Measurements from ENCODE around the gene CHRM5. TPM values are rescaled to one million over a fixed set of nuclear protein-coding genes. Genes with fewer than 3 reads are reported as not detected.

CHRM5 gene
- total and polyA plus RNA-seq, 2 of the 8 experiments (the other 6 are each of a cell fraction or from before 2014, with no cell fraction given): not detected

DNA sequence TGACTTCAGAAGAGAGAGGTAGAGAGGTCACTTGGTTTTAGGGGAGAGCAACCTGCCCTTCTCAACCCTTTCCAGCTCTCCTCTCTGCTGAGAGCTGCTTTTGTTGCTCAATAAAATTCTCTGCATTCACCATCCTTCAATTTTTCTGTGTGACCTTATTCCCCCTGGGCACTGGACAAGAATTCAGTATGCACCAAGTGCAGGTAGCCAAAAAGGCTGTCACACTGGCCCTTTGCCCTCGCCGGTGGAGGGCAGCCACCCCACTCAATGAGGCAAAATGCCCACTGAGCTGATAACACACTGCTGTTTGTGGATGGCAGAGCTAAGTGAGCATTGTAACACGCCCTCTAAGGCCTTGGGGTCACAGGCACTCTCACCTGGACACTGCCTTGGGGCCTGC lies 146.4 kb downstream of the CHRM5 start:
- ChIA-PET POLR2A (ENCODE audit: partially characterized antibody) (no interaction called here), CTCF (ENCODE audit: partially characterized antibody) (interaction anchor here (0.6 to 1.7 kb wide), 3 partner anchors 19 to 285 kb away, joined by 3 to 5 read pairs (median 4); no protein-coding TSS in a partner anchor)
- Histone ChIP-seq H4K20me1 (replicated peaks in 1 of 2; ENCODE audit: control insufficient read depth in 1 of 2, insufficient read depth in 2 of 2, low read length in 2 of 2) (no peaks in the 10 kb centered on the region), H3K4ac (replicated peaks; ENCODE audit: insufficient read length, low read depth, low read length) (no peak overlapping the region), H3K79me1 (ENCODE audit: low read depth, low read length) (no peaks in the 10 kb centered on the region), H2AK5ac (ENCODE audit: low read depth, low read length) (no peak overlapping the region), H3K14ac (ENCODE audit: insufficient read length) (no peak overlapping the region), H3K9me3 (ENCODE audit: insufficient read depth in 2 of 2, low read depth in 1 of 2, low read length in 1 of 2) (no peaks in the 10 kb centered on the region), H3K4me3 (ENCODE audit: extremely low read depth in 1 of 4, insufficient read depth in 2 of 4, low read depth in 3 of 4, low read length in 4 of 4) (no peak overlapping the region), H2AFZ (ENCODE audit: low read length) (0 out of 2 replicates have a peak overlapping the region, but pooled peaks have one; percentile 32), H3K9ac (replicated peaks in 1 of 4; ENCODE audit: extremely low read depth in 1 of 4, low read depth in 3 of 4, low read length in 3 of 4) (no peak overlapping the region), H3K4me2 (ENCODE audit: insufficient read depth in 1 of 2, low read depth in 2 of 2, low read length in 2 of 2) (no peak overlapping the region), H2BK5ac (ENCODE audit: low read depth, low read length) (no peak overlapping the region), H2BK120ac (replicated peaks; ENCODE audit: low read depth, low read length) (no peak overlapping the region), H3K36me3 (ENCODE audit: control insufficient read depth in 2 of 4, insufficient read depth in 4 of 4, low read length in 3 of 4) (no peaks in the 10 kb centered on the region), H2BK20ac (ENCODE audit: low read length) (no peak overlapping the region), H4K91ac (replicated peaks; ENCODE audit: insufficient read length, low read length) (no peak overlapping the region), H4K8ac (ENCODE audit: extremely low read depth, insufficient read depth, low read length) (0 out of 2 replicates have a peak overlapping the region, but pooled peaks have one; percentile 2), H2BK12ac (ENCODE audit: low read depth, low read length) (no peak overlapping the region), H3K4me1 (replicated peaks in 1 of 4; ENCODE audit: control insufficient read depth in 3 of 4, insufficient read depth in 4 of 4, low read length in 3 of 4) (no peaks in the 10 kb centered on the region; a peak in 1 of 7 replicates), H3K27me3 (replicated peaks in 1 of 4; ENCODE audit: control insufficient read depth in 3 of 4, extremely low read depth in 1 of 4, insufficient read depth in 3 of 4, low read length in 3 of 4) (no peaks in the 10 kb centered on the region), H4K5ac (ENCODE audit: insufficient read length, low read depth, low read length) (no peak overlapping the region), H3K27ac (ENCODE audit: low read depth, low read length) (no peak overlapping the region), H3K56ac (replicated peaks; ENCODE audit: insufficient read length, low read depth, low read length) (no peak overlapping the region), H2BK15ac (ENCODE audit: low read length) (no peak overlapping the region), H3K23ac (ENCODE audit: insufficient read length) (no peak overlapping the region), H3K23me2 (ENCODE audit: low read depth, low read length) (no peaks in the 10 kb centered on the region), H3K79me2 (ENCODE audit: control insufficient read depth in 1 of 2, insufficient read depth in 2 of 2, low read length in 2 of 2) (no peaks in the 10 kb centered on the region), H3K18ac (ENCODE audit: extremely low read depth, low read length) (no peak overlapping the region)
- whole genome bisulfite sequencing, 2 experiments (ENCODE audit: extremely low coverage in 1 of 2, insufficient coverage in 1 of 2, insufficient read length in 1 of 2, insufficient replicate concordance in 2 of 2, low coverage in 1 of 2, low lambda C conversion rate in 2 of 2, missing lambda C conversion rate in 1 of 2): 90% methylated on average over 3 of the region's 3 CpGs; no CpG with 5 or more reads in 1 of the 2 experiments
- TF ChIP-seq ASH2L (IDR thresholded peaks at IDR 0.05; ENCODE audit: low read length) (no peak), GTF2F1 (IDR thresholded peaks at IDR 0.05; ENCODE audit: borderline replicate concordance, low read depth, low read length) (no peak), CREB1 (IDR thresholded peaks at IDR 0.05) (no peak), HDAC2 (IDR thresholded peaks at IDR 0.05; ENCODE audit: borderline replicate concordance in 1 of 2, low read depth in 2 of 2, low read length in 2 of 2) (no peak), MAX (IDR thresholded peaks at IDR 0.05) (no peak), POU5F1 (IDR thresholded peaks at IDR 0.05; ENCODE audit: low read depth, low read length) (no peak)
- TF ChIP-seq, protein P1, sequence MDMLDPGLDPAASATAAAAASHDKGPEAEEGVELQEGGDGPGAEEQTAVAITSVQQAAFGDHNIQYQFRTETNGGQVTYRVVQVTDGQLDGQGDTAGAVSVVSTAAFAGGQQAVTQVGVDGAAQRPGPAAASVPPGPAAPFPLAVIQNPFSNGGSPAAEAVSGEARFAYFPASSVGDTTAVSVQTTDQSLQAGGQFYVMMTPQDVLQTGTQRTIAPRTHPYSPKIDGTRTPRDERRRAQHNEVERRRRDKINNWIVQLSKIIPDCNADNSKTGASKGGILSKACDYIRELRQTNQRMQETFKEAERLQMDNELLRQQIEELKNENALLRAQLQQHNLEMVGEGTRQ (IDR thresholded peaks at IDR 0.05; ENCODE audit: low read length): no peak
- TF ChIP-seq, protein P2, sequence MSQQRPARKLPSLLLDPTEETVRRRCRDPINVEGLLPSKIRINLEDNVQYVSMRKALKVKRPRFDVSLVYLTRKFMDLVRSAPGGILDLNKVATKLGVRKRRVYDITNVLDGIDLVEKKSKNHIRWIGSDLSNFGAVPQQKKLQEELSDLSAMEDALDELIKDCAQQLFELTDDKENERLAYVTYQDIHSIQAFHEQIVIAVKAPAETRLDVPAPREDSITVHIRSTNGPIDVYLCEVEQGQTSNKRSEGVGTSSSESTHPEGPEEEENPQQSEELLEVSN (IDR thresholded peaks at IDR 0.05): no peak
- FAIRE-seq: no peak
- no peak for DNase-seq (ENCODE audit: low read depth in 1 of 2, low spot score in 2 of 2)
